Breast epithelium (tissue), 3 donors: ENCODE measurements around the gene SMYD2.

Experiments used
- POLR2A ChIP-seq: fragments of 450-650 bp; IDR thresholded peaks from one replicate; pipeline ENCODE4 v1.6.1; 2016; ENCODE audit warnings: antibody characterized with exemption, mild to moderate bottlenecking, moderate library complexity
- POLR2AphosphoS5 ChIP-seq, 3 donors: sonication (generic); formaldehyde crosslinking; IDR thresholded peaks; one replicate each; pipeline ENCODE4 v1.6.1; 2017; ENCODE audit warnings: antibody characterized with exemption in 3 of 3
- TF ChIP-seq, protein P1 (sequence below), 3 donors: fragments of 450-650 bp; IDR thresholded peaks; one replicate each; pipeline ENCODE4 v1.5.1; 2016 to 2017; ENCODE audit warnings: antibody characterized with exemption in 3 of 3, mild to moderate bottlenecking in 3 of 3, moderate library complexity in 3 of 3

DNA sequence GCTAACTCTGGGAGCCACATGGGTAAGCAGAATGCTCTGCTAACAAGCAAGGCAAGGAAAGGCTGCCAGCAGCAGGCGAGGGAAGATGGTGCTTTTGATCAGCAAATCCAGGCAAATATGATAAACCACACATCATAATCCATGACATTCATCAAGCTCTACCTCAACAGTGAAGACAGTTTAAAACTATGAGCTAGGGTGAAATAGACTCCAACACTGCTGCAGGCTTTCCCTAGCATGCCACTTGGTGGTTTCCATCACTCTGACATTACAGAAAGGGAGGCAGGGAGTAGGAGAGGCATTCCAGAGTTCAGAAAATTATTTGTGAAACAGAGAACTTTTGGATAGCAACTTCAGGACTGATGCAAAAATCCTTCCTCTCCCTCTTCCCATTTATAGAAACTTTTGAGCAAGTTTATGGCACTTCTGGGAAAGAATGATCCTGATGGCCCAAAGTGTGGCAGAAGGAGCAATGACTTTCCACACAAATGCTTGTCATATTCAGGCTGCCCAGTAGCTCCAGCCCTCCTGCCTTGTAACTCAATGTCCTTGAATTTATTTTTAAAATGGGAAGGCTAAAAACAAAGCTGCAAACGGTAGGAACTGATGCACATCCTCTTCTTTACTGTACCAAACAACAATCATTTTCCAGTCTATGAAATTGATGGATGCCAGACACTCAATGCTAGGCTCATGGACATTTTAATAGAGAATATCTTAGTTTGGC, 70.8 kb downstream of the SMYD2 start:
- TF ChIP-seq, protein P1, sequence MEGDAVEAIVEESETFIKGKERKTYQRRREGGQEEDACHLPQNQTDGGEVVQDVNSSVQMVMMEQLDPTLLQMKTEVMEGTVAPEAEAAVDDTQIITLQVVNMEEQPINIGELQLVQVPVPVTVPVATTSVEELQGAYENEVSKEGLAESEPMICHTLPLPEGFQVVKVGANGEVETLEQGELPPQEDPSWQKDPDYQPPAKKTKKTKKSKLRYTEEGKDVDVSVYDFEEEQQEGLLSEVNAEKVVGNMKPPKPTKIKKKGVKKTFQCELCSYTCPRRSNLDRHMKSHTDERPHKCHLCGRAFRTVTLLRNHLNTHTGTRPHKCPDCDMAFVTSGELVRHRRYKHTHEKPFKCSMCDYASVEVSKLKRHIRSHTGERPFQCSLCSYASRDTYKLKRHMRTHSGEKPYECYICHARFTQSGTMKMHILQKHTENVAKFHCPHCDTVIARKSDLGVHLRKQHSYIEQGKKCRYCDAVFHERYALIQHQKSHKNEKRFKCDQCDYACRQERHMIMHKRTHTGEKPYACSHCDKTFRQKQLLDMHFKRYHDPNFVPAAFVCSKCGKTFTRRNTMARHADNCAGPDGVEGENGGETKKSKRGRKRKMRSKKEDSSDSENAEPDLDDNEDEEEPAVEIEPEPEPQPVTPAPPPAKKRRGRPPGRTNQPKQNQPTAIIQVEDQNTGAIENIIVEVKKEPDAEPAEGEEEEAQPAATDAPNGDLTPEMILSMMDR (IDR thresholded peaks at IDR 0.05), result no peak
- TF ChIP-seq POLR2A, result no peak
- no peak for TF ChIP-seq POLR2AphosphoS5 (IDR thresholded peaks at IDR 0.05)
